Fibroblast of mammary gland (primary cell): ENCODE data around the gene UQCRQ.
A peak's percentile ranks its signal among the peaks of the same experiment; 100 is the strongest.

Source experiments
- DNase-seq: peaks from one replicate; pipeline ENCODE4 v3.0.0-alpha.2; 2010; ENCODE audit warnings: low read depth
- H3K4me3 ChIP-seq: 2 replicates; pipeline ENCODE4 v1.5.1; 2011; ENCODE audit warnings: low read depth, mild to moderate bottlenecking, low read length, moderate library complexity; ENCODE audit not compliant: control insufficient read depth
- CTCF ChIP-seq: conservative IDR thresholded peaks from 2 replicates; pipeline ENCODE4 v1.5.1; 2011; ENCODE audit warnings: low read depth, low read length, inconsistent platforms; ENCODE audit not compliant: control insufficient read depth, insufficient read depth

Gene UQCRQ

GRCh38 chr5:132827943-132828673, 38.3 kb upstream of the UQCRQ start:
- TF ChIP-seq CTCF: no peak
- no peak overlapping the region for H3K4me3 ChIP-seq
- no peak for DNase-seq

- H3K4me3 ChIP-seq: peak overlapping the region; percentile 58
- no peak for TF ChIP-seq CTCF
- DNase-seq: no peak
Observed at GRCh38 chr5:132828846-132829494, 37.5 kb upstream of the UQCRQ start.

- TF ChIP-seq CTCF: peak; percentile 64
- peak; percentile 49 for DNase-seq
- H3K4me3 ChIP-seq: peak overlapping the region; percentile 58
Observed at GRCh38 chr5:132829742-132830435, 36.6 kb upstream of the UQCRQ start.

- peak within 1 kb of the TSS; percentile 58 for H3K4me3 ChIP-seq
- peak; percentile 53 for DNase-seq
- TF ChIP-seq CTCF: no peak
Observed at GRCh38 chr5:132830436-132831094, 35.9 kb upstream of the UQCRQ start, which contains the start of gene SHROOM1. Gene SHROOM1 (minus strand): TSS chr5:132830647. CDS start chr5:132826140, 4,507 bp downstream.

- no peak for TF ChIP-seq CTCF
- DNase-seq: no peak
- H3K4me3 ChIP-seq: no peak overlapping the region
Observed at GRCh38 chr5:132831095-132831860, 35.2 kb upstream of the UQCRQ start.

- no peak for DNase-seq
- H3K4me3 ChIP-seq: no peak overlapping the region
- no peak for TF ChIP-seq CTCF
Observed at GRCh38 chr5:132832612-132833011, 33.8 kb upstream of the UQCRQ start.
